GM10248 (cell line): Measurements from ENCODE around the gene CCER1.

Experiments
- CTCF ChIA-PET: fragments of 300-600 bp; sonication (Branson Sonifier 250); formaldehyde crosslinking; extraction: SDS; loops from one replicate; lab custom pipeline; 2021; ENCODE audit warnings: antibody characterized with exemption; lab: Yijun Ruan, JAX
- POLR2A ChIA-PET: fragments of 350-650 bp; sonication (Branson Sonifier 250); formaldehyde crosslinking; extraction: SDS; loops from one replicate; lab custom pipeline; 2020; ENCODE audit warnings: antibody characterized with exemption; lab: Yijun Ruan, JAX
- DNase-seq: peaks from one replicate; pipeline ENCODE4 v3.0.0; 2012; ENCODE audit errors: extremely low spot score
- CTCF ChIP-seq: IDR thresholded peaks from 2 replicates; pipeline ENCODE4 v1.5.1; 2012; ENCODE audit warnings: mild to moderate bottlenecking, low read depth; ENCODE audit errors: extremely low read depth, missing control alignments, control extremely low read depth

Gene CCER1

GRCh38 chr12:90964616-90965015 lies 9.6 kb upstream of the CCER1 start:
- CTCF ChIA-PET = no interaction called here
- no peak for TF ChIP-seq CTCF
- POLR2A ChIA-PET = no interaction called here
- no peak for DNase-seq

- ChIA-PET POLR2A (no interaction called here), CTCF (no interaction called here)
- no peak for TF ChIP-seq CTCF
- no peak for DNase-seq
Observed at GRCh38 chr12:90963946-90964345, 9.0 kb upstream of the CCER1 start.

- DNase-seq = no peak
- POLR2A ChIA-PET = no interaction called here
- CTCF ChIA-PET = interaction anchor here (0.7 to 0.9 kb wide), 2 partner anchors 15 to 19 kb away, joined by 3 read pairs; no protein-coding TSS in a partner anchor
- no peak for TF ChIP-seq CTCF
Observed at GRCh38 chr12:90961154-90961553, 6.2 kb upstream of the CCER1 start.

GRCh38 chr12:90959538-90960139 lies 4.7 kb upstream of the CCER1 start:
- ChIA-PET CTCF (interaction anchor here (0.7 to 3.1 kb wide), 5 partner anchors 11 to 1417 kb away, joined by 3 to 15 read pairs (median 4); no protein-coding TSS in a partner anchor), POLR2A (no interaction called here)
- peak; percentile 73 for TF ChIP-seq CTCF
- peak; percentile 26 for DNase-seq

GRCh38 chr12:90959032-90959431 lies 4.1 kb upstream of the CCER1 start:
- peak; percentile 20 for TF ChIP-seq CTCF
- POLR2A ChIA-PET = no interaction called here
- DNase-seq = no peak
- CTCF ChIA-PET = interaction anchor here (1.4 to 3.1 kb wide), 4 partner anchors 13 to 1416 kb away, joined by 3 to 15 read pairs (median 8); no protein-coding TSS in a partner anchor

- CTCF ChIA-PET = interaction anchor here (1.2 to 3.1 kb wide), 4 partner anchors 13 to 151 kb away, joined by 4 to 15 read pairs (median 8); no protein-coding TSS in a partner anchor
- no peak for DNase-seq
- POLR2A ChIA-PET = no interaction called here
- no peak for TF ChIP-seq CTCF
Observed at GRCh38 chr12:90958347-90958746, 3.4 kb upstream of the CCER1 start.
